Measurements from ENCODE around the gene NHLRC4. TPM values are rescaled to one million over a fixed set of nuclear protein-coding genes. Genes with fewer than 3 reads are reported as not detected.

NHLRC4 gene
- total and polyA plus RNA-seq, 4 donors: 0.17 to 7.0 (median 0.25) TPM; not detected in 1

DNA sequence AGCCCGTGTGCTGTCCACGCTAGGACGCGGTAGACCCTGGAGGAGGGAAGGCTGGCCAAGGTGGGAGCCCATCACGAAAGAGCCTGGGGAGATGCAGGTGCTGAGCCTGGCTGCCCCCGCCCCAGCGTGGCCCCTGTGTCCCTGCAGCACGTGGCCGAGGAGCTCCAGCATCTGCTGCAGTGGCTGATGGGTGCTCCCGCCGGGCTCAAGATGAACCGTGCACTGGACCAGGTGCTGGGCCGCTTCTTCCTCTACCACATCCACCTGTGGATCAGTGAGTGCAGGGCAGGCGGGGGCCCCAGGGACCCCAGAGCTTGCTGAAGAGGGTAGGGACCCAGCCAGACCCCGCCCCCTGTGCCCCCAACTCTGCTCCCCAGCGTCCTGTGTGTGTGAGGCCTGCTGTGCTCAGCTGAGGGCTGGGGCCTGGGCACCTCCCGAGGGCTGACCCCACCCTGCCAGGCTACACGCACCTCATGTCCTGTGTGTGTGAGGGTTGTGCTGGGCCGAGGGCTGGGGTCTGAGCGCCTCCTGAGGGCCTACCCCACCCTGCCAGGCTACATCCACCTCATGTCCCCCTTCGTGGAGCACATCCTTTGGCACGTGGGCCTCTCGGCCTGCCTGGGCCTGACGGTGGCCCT is 11.5 kb downstream of the NHLRC4 start:
- Histone ChIP-seq H3K9ac (ENCODE audit: low read depth in 1 of 2, low read length in 2 of 2) (no peak overlapping the region), H3K4me1 (ENCODE audit: control insufficient read depth in 4 of 4, insufficient read depth in 4 of 4, low read length in 3 of 4) (peaks cover 0 to 23% (median 12%) of the 10 kb centered on the region in 4 donors), H3K4me3 (ENCODE audit: low read depth in 1 of 3, low read length in 3 of 3) (no peak overlapping the region), H3K9me3 (ENCODE audit: control insufficient read depth in 4 of 4, low read length in 3 of 4) (no peaks in the 10 kb centered on the region), H3K36me3 (ENCODE audit: control insufficient read depth in 4 of 4, insufficient read depth in 3 of 4, low read depth in 1 of 4, low read length in 3 of 4) (peaks cover 0 to 7% (median under 1%) of the 10 kb centered on the region in 4 donors), H3K27ac (ENCODE audit: low read depth in 1 of 2, low read length in 2 of 2) (no peak overlapping the region), H3K27me3 (ENCODE audit: control insufficient read depth in 4 of 4, insufficient read depth in 4 of 4, low read length in 3 of 4) (no peaks in the 10 kb centered on the region)
- WGBS: 89% methylated on average over 24 of the region's 24 CpGs
- DNase-seq (ENCODE audit: low spot score): no peak
- no peak for TF ChIP-seq YY1 (IDR thresholded peaks at IDR 0.05)
- no peak for TF ChIP-seq RXRA (IDR thresholded peaks at IDR 0.05)
- TF ChIP-seq, protein P1, sequence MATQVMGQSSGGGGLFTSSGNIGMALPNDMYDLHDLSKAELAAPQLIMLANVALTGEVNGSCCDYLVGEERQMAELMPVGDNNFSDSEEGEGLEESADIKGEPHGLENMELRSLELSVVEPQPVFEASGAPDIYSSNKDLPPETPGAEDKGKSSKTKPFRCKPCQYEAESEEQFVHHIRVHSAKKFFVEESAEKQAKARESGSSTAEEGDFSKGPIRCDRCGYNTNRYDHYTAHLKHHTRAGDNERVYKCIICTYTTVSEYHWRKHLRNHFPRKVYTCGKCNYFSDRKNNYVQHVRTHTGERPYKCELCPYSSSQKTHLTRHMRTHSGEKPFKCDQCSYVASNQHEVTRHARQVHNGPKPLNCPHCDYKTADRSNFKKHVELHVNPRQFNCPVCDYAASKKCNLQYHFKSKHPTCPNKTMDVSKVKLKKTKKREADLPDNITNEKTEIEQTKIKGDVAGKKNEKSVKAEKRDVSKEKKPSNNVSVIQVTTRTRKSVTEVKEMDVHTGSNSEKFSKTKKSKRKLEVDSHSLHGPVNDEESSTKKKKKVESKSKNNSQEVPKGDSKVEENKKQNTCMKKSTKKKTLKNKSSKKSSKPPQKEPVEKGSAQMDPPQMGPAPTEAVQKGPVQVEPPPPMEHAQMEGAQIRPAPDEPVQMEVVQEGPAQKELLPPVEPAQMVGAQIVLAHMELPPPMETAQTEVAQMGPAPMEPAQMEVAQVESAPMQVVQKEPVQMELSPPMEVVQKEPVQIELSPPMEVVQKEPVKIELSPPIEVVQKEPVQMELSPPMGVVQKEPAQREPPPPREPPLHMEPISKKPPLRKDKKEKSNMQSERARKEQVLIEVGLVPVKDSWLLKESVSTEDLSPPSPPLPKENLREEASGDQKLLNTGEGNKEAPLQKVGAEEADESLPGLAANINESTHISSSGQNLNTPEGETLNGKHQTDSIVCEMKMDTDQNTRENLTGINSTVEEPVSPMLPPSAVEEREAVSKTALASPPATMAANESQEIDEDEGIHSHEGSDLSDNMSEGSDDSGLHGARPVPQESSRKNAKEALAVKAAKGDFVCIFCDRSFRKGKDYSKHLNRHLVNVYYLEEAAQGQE (IDR thresholded peaks at IDR 0.05): no peak

- Histone ChIP-seq H3K36me3 (ENCODE audit: control insufficient read depth in 4 of 4, insufficient read depth in 3 of 4, low read depth in 1 of 4, low read length in 3 of 4) (peaks cover 0 to 7% (median under 1%) of the 10 kb centered on the region in 4 donors), H3K27ac (ENCODE audit: low read depth in 1 of 2, low read length in 2 of 2) (no peak overlapping the region), H3K9ac (ENCODE audit: low read depth in 1 of 2, low read length in 2 of 2) (no peak overlapping the region), H3K4me3 (ENCODE audit: low read depth in 1 of 3, low read length in 3 of 3) (peak overlapping the region in 2 of 3 donors; percentile 11 to 35), H3K27me3 (ENCODE audit: control insufficient read depth in 4 of 4, insufficient read depth in 4 of 4, low read length in 3 of 4) (no peaks in the 10 kb centered on the region), H3K9me3 (ENCODE audit: control insufficient read depth in 4 of 4, low read length in 3 of 4) (no peaks in the 10 kb centered on the region), H3K4me1 (ENCODE audit: control insufficient read depth in 4 of 4, insufficient read depth in 4 of 4, low read length in 3 of 4) (peaks cover under 1 to 29% (median 16%) of the 10 kb centered on the region in 4 donors)
- WGBS: 15% methylated on average over 34 of the region's 34 CpGs
- peak; percentile 80 for DNase-seq (ENCODE audit: low spot score)
- TF ChIP-seq FOXA1 (IDR thresholded peaks at IDR 0.05) (no peak), HNF4G (IDR thresholded peaks at IDR 0.05) (no peak), HNF4A (conservative IDR thresholded peaks at IDR 0.05) (peak; percentile 60), ZBTB33 (IDR thresholded peaks at IDR 0.05) (no peak), FOXA2 (IDR thresholded peaks at IDR 0.05) (no peak), RAD21 (IDR thresholded peaks at IDR 0.05) (peak; percentile 82 to 92), CTCF (IDR thresholded peaks at IDR 0.05; ENCODE audit: low read depth, low read length, missing input control) (peak; percentile 88)
- TF ChIP-seq, protein P2, sequence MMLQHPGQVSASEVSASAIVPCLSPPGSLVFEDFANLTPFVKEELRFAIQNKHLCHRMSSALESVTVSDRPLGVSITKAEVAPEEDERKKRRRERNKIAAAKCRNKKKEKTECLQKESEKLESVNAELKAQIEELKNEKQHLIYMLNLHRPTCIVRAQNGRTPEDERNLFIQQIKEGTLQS (IDR thresholded peaks at IDR 0.05): no peak
Observed at GRCh38 chr16:578870-579405, 12.1 kb downstream of the NHLRC4 start.

Measured in liver (tissue), 9 donors.